Measurements from ENCODE around the gene CDRT15. TPM values are rescaled to one million over a fixed set of nuclear protein-coding genes. Genes with fewer than 3 reads are reported as not detected.

The CDRT15 gene
- total RNA-seq, 1 experiment from 2014 or later = not detected

DNA sequence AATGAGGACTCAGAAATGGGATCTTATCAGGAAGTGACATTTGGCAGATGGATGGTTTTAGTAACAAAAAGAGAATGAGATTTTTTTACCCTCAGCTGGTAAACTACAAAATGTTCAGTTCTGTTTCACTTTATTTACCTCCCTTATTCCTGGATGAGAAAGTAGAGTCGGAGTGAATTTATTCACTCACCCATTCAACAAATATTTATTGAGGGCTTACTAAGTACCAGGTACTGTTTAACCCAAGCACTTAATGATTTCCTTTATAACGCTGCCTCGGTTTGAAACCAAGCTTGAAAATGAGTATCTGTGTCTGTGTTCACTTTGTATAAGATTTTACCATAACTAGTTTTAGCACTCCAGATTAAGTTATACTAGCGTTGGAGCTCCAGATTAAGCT, 38.1 kb downstream of the CDRT15 start:
- no peaks in the 10 kb centered on the region for H3K27me3 ChIP-seq (ENCODE audit: insufficient read depth, low read length)
- peaks cover 7 to 16% of the 10 kb centered on the region in 2 experiments for H3K4me1 Mint-ChIP-seq
- no peak overlapping the region for H3K56ac ChIP-seq (ENCODE audit: insufficient read length, low read depth, low read length)
- H3K27ac ChIP-seq (ENCODE audit: insufficient read length, low read depth, low read length) = no peak overlapping the region
- no peak overlapping the region for H4K8ac ChIP-seq (replicated peaks; ENCODE audit: insufficient read length, low read depth, low read length)
- H3K9me3 Mint-ChIP-seq = no peaks in the 10 kb centered on the region
- H3K4me1 ChIP-seq (ENCODE audit: insufficient read depth, low read length) = no peaks in the 10 kb centered on the region
- no peak overlapping the region for H3K27ac Mint-ChIP-seq
- no peak overlapping the region for H3T11ph ChIP-seq (ENCODE audit: low read length)
- no peaks in the 10 kb centered on the region for H3K79me2 ChIP-seq (ENCODE audit: insufficient read depth, low read length)
- no peak overlapping the region for H2BK15ac ChIP-seq (ENCODE audit: low read depth, low read length)
- no peak overlapping the region for H3K23ac ChIP-seq (ENCODE audit: insufficient read length, low read depth, low read length)
- no peak overlapping the region for H3K9ac ChIP-seq (ENCODE audit: extremely low read depth, insufficient read length, low read length)
- H3K23me2 ChIP-seq (ENCODE audit: insufficient read length, low read depth, low read length, poor library complexity, severe bottlenecking) = no peaks in the 10 kb centered on the region
- WGBS (ENCODE audit: extremely low coverage, insufficient read length, low lambda C conversion rate) = no CpG with 5 or more reads among the region's 4 CpGs
- no peaks in the 10 kb centered on the region for H4K20me1 ChIP-seq (ENCODE audit: control insufficient read depth, insufficient read depth, insufficient read length)
- H2AFZ ChIP-seq (ENCODE audit: low read length) = no peak overlapping the region
- H3K18ac ChIP-seq (ENCODE audit: insufficient read length, low read depth, low read length) = no peak overlapping the region
- no peak overlapping the region for H2BK20ac ChIP-seq (ENCODE audit: low read depth, low read length, poor library complexity, severe bottlenecking)
- H3K4ac ChIP-seq (ENCODE audit: low read depth, low read length) = no peak overlapping the region
- no peak overlapping the region for H2BK120ac ChIP-seq (ENCODE audit: low read depth, low read length, poor library complexity, severe bottlenecking)
- H2BK5ac ChIP-seq (ENCODE audit: insufficient read length, low read length) = no peak overlapping the region
- H3K4me3 Mint-ChIP-seq = no peak overlapping the region
- no peak for TF ChIP-seq CTCF (conservative IDR thresholded peaks at IDR 0.05)
- no peaks in the 10 kb centered on the region for H3K27me3 Mint-ChIP-seq (ENCODE audit: low read depth)
- no peak for DNase-seq
- no peak overlapping the region for H2BK12ac ChIP-seq (ENCODE audit: insufficient read length, low read depth, low read length)
- no peak overlapping the region for H2AK5ac ChIP-seq (ENCODE audit: insufficient read length, low read length)
- H3K4me2 ChIP-seq (ENCODE audit: insufficient read depth, insufficient read length, low read length) = no peak overlapping the region
- H4K91ac ChIP-seq (ENCODE audit: insufficient read length, low read depth, low read length) = no peak overlapping the region
- no peaks in the 10 kb centered on the region for H3K79me1 ChIP-seq (ENCODE audit: insufficient read depth, low read depth, low read length, poor library complexity, severe bottlenecking)
- no peaks in the 10 kb centered on the region; a peak in 1 of 7 replicates for H3K36me3 Mint-ChIP-seq (ENCODE audit: insufficient read depth in 1 of 3, low read depth in 3 of 3)
- no peak overlapping the region for H3K14ac ChIP-seq (ENCODE audit: insufficient read depth, low read length)
- no peak overlapping the region for H4K5ac ChIP-seq (ENCODE audit: insufficient read length, low read depth, low read length)
- no peaks in the 10 kb centered on the region for H3K9me3 ChIP-seq (ENCODE audit: control insufficient read depth, low read depth, low read length)

Data from H9 (cell line).